ENCODE measurements around the gene PSMG1.
A peak's percentile ranks its signal among the peaks of the same experiment; 100 is the strongest.
"Not testable (repeated sequence)": the region's sequence is repeated elsewhere in the genome, so short reads cannot be mapped to it uniquely, and the experiment has no call there.

The PSMG1 gene

GRCh38 chr21:39183272-39184049, at the start of gene PSMG1:
TSS of gene PSMG1 (minus strand) at chr21:39183451. CDS start at chr21:39183385, 66 bp downstream.
- H3K36me3 ChIP-seq (ENCODE audit: control insufficient read depth in 5 of 5, insufficient read depth in 5 of 5, low read length in 5 of 5) = peaks cover 0 to 8% (median 0%) of the 10 kb centered on the region in 5 donors
- H3K4me3 ChIP-seq (ENCODE audit: low read depth in 1 of 5, low read length in 5 of 5) = peak within 1 kb of the TSS; percentile 79 to 96 (median 89)
- no peaks in the 10 kb centered on the region for H3K27me3 ChIP-seq (ENCODE audit: control insufficient read depth in 5 of 5, insufficient read depth in 4 of 5, low read length in 5 of 5)

GRCh38 chr21:39232861-39233291, 49.6 kb upstream of the PSMG1 start:
- H3K9ac ChIP-seq (ENCODE audit: low read length in 5 of 5) = no peak overlapping the region
- H3K36me3 ChIP-seq (ENCODE audit: control insufficient read depth in 5 of 5, insufficient read depth in 5 of 5, low read length in 5 of 5) = peaks cover 33 to 75% (median 46%) of the 10 kb centered on the region in 5 donors
- H3K9me3 ChIP-seq (ENCODE audit: control insufficient read depth in 5 of 5, low read length in 5 of 5) = no peaks in the 10 kb centered on the region
- H3K27ac ChIP-seq (ENCODE audit: low read depth, low read length) = no peak overlapping the region
- H3K4me3 ChIP-seq (ENCODE audit: low read depth in 1 of 5, low read length in 5 of 5) = no peak overlapping the region
- H3K27me3 ChIP-seq (ENCODE audit: control insufficient read depth in 5 of 5, insufficient read depth in 4 of 5, low read length in 5 of 5) = no peaks in the 10 kb centered on the region
- peaks cover 0 to 6% (median 0%) of the 10 kb centered on the region in 5 donors for H3K4me1 ChIP-seq (ENCODE audit: control insufficient read depth in 5 of 5, insufficient read depth in 5 of 5, low read length in 5 of 5)

More at GRCh38 chr21:39183272-39184049, at the start of gene PSMG1:
- no peaks in the 10 kb centered on the region for H3K9me3 ChIP-seq (ENCODE audit: control insufficient read depth in 5 of 5, low read length in 5 of 5)
- peak within 1 kb of the TSS; percentile 89 for H3K27ac ChIP-seq (ENCODE audit: low read depth, low read length)
- peaks cover 3 to 27% (median 18%) of the 10 kb centered on the region in 5 donors for H3K4me1 ChIP-seq (ENCODE audit: control insufficient read depth in 5 of 5, insufficient read depth in 5 of 5, low read length in 5 of 5)
- peak within 1 kb of the TSS; percentile 76 to 91 (median 77) for H3K9ac ChIP-seq (ENCODE audit: low read length in 5 of 5)

- H3K9ac ChIP-seq (ENCODE audit: low read length in 5 of 5) = no peak overlapping the region
- peaks cover 0 to 6% (median 0%) of the 10 kb centered on the region in 5 donors for H3K4me1 ChIP-seq (ENCODE audit: control insufficient read depth in 5 of 5, insufficient read depth in 5 of 5, low read length in 5 of 5)
- H3K4me3 ChIP-seq (ENCODE audit: low read depth in 1 of 5, low read length in 5 of 5) = no peak overlapping the region
- peaks cover 16 to 47% (median 28%) of the 10 kb centered on the region in 5 donors for H3K36me3 ChIP-seq (ENCODE audit: control insufficient read depth in 5 of 5, insufficient read depth in 5 of 5, low read length in 5 of 5)
- no peak overlapping the region for H3K27ac ChIP-seq (ENCODE audit: low read depth, low read length)
- H3K9me3 ChIP-seq (ENCODE audit: control insufficient read depth in 5 of 5, low read length in 5 of 5) = no peaks in the 10 kb centered on the region
- no peaks in the 10 kb centered on the region for H3K27me3 ChIP-seq (ENCODE audit: control insufficient read depth in 5 of 5, insufficient read depth in 4 of 5, low read length in 5 of 5)
Observed at GRCh38 chr21:39224930-39225329, 41.7 kb upstream of the PSMG1 start.

GRCh38 chr21:39221997-39222486, 38.8 kb upstream of the PSMG1 start:
- H3K9me3 ChIP-seq (ENCODE audit: control insufficient read depth in 5 of 5, low read length in 5 of 5) = no peaks in the 10 kb centered on the region
- H3K4me1 ChIP-seq (ENCODE audit: control insufficient read depth in 5 of 5, insufficient read depth in 5 of 5, low read length in 5 of 5) = no peaks in the 10 kb centered on the region
- peaks cover 24 to 47% (median 33%) of the 10 kb centered on the region in 5 donors for H3K36me3 ChIP-seq (ENCODE audit: control insufficient read depth in 5 of 5, insufficient read depth in 5 of 5, low read length in 5 of 5)
- no peak overlapping the region for H3K4me3 ChIP-seq (ENCODE audit: low read depth in 1 of 5, low read length in 5 of 5)
- H3K9ac ChIP-seq (ENCODE audit: low read length in 5 of 5) = no peak overlapping the region
- H3K27me3 ChIP-seq (ENCODE audit: control insufficient read depth in 5 of 5, insufficient read depth in 4 of 5, low read length in 5 of 5) = no peaks in the 10 kb centered on the region
- no peak overlapping the region for H3K27ac ChIP-seq (ENCODE audit: low read depth, low read length)

GRCh38 chr21:39221282-39221996, 38.2 kb upstream of the PSMG1 start:
- peaks cover 24 to 45% (median 28%) of the 10 kb centered on the region in 5 donors for H3K36me3 ChIP-seq (ENCODE audit: control insufficient read depth in 5 of 5, insufficient read depth in 5 of 5, low read length in 5 of 5)
- no peaks in the 10 kb centered on the region for H3K27me3 ChIP-seq (ENCODE audit: control insufficient read depth in 5 of 5, insufficient read depth in 4 of 5, low read length in 5 of 5)
- no peaks in the 10 kb centered on the region for H3K4me1 ChIP-seq (ENCODE audit: control insufficient read depth in 5 of 5, insufficient read depth in 5 of 5, low read length in 5 of 5)
- H3K4me3 ChIP-seq (ENCODE audit: low read depth in 1 of 5, low read length in 5 of 5) = no peak overlapping the region
- H3K27ac ChIP-seq (ENCODE audit: low read depth, low read length) = no peak overlapping the region
- H3K9ac ChIP-seq (ENCODE audit: low read length in 5 of 5) = no peak overlapping the region
- no peaks in the 10 kb centered on the region for H3K9me3 ChIP-seq (ENCODE audit: control insufficient read depth in 5 of 5, low read length in 5 of 5)

- H3K9me3 ChIP-seq (ENCODE audit: control insufficient read depth in 5 of 5, low read length in 5 of 5); H3K4me3 ChIP-seq (ENCODE audit: low read depth in 1 of 5, low read length in 5 of 5); H3K4me1 ChIP-seq (ENCODE audit: control insufficient read depth in 5 of 5, insufficient read depth in 5 of 5, low read length in 5 of 5); H3K27ac ChIP-seq (ENCODE audit: low read depth, low read length); H3K9ac ChIP-seq (ENCODE audit: low read length in 5 of 5); H3K27me3 ChIP-seq (ENCODE audit: control insufficient read depth in 5 of 5, insufficient read depth in 4 of 5, low read length in 5 of 5): not testable (repeated sequence)
- H3K36me3 ChIP-seq (ENCODE audit: control insufficient read depth in 5 of 5, insufficient read depth in 5 of 5, low read length in 5 of 5) = peaks cover 24 to 49% (median 28%) of the 10 kb centered on the region in 5 donors
Observed at GRCh38 chr21:39220875-39221274, 37.6 kb upstream of the PSMG1 start.

GRCh38 chr21:39220150-39220549, 36.9 kb upstream of the PSMG1 start:
- Histone ChIP-seq H3K36me3 (ENCODE audit: control insufficient read depth in 5 of 5, insufficient read depth in 5 of 5, low read length in 5 of 5) (peaks cover 28 to 56% (median 29%) of the 10 kb centered on the region in 5 donors), H3K9ac (ENCODE audit: low read length in 5 of 5) (no peak overlapping the region), H3K9me3 (ENCODE audit: control insufficient read depth in 5 of 5, low read length in 5 of 5) (no peaks in the 10 kb centered on the region), H3K4me1 (ENCODE audit: control insufficient read depth in 5 of 5, insufficient read depth in 5 of 5, low read length in 5 of 5) (no peaks in the 10 kb centered on the region), H3K4me3 (ENCODE audit: low read depth in 1 of 5, low read length in 5 of 5) (no peak overlapping the region), H3K27me3 (ENCODE audit: control insufficient read depth in 5 of 5, insufficient read depth in 4 of 5, low read length in 5 of 5) (no peaks in the 10 kb centered on the region), H3K27ac (ENCODE audit: low read depth, low read length) (no peak overlapping the region)

- Histone ChIP-seq H3K27ac (ENCODE audit: low read depth, low read length) (no peak overlapping the region), H3K27me3 (ENCODE audit: control insufficient read depth in 5 of 5, insufficient read depth in 4 of 5, low read length in 5 of 5) (no peaks in the 10 kb centered on the region), H3K4me1 (ENCODE audit: control insufficient read depth in 5 of 5, insufficient read depth in 5 of 5, low read length in 5 of 5) (no peaks in the 10 kb centered on the region), H3K4me3 (ENCODE audit: low read depth in 1 of 5, low read length in 5 of 5) (no peak overlapping the region), H3K36me3 (ENCODE audit: control insufficient read depth in 5 of 5, insufficient read depth in 5 of 5, low read length in 5 of 5) (peaks cover 22 to 54% (median 26%) of the 10 kb centered on the region in 5 donors), H3K9me3 (ENCODE audit: control insufficient read depth in 5 of 5, low read length in 5 of 5) (no peaks in the 10 kb centered on the region), H3K9ac (ENCODE audit: low read length in 5 of 5) (no peak overlapping the region)
Observed at GRCh38 chr21:39218082-39218409, 34.8 kb upstream of the PSMG1 start.

- no peaks in the 10 kb centered on the region for H3K4me1 ChIP-seq (ENCODE audit: control insufficient read depth in 5 of 5, insufficient read depth in 5 of 5, low read length in 5 of 5)
- peaks cover 22 to 57% (median 25%) of the 10 kb centered on the region in 5 donors for H3K36me3 ChIP-seq (ENCODE audit: control insufficient read depth in 5 of 5, insufficient read depth in 5 of 5, low read length in 5 of 5)
- H3K9ac ChIP-seq (ENCODE audit: low read length in 5 of 5) = no peak overlapping the region
- H3K4me3 ChIP-seq (ENCODE audit: low read depth in 1 of 5, low read length in 5 of 5) = no peak overlapping the region
- H3K27ac ChIP-seq (ENCODE audit: low read depth, low read length) = no peak overlapping the region
- H3K27me3 ChIP-seq (ENCODE audit: control insufficient read depth in 5 of 5, insufficient read depth in 4 of 5, low read length in 5 of 5) = no peaks in the 10 kb centered on the region
- no peaks in the 10 kb centered on the region for H3K9me3 ChIP-seq (ENCODE audit: control insufficient read depth in 5 of 5, low read length in 5 of 5)
Observed at GRCh38 chr21:39217356-39218081, 34.3 kb upstream of the PSMG1 start.
